A549 (cell line): ENCODE measurements around the gene COA8. TPM values are rescaled to one million over a fixed set of nuclear protein-coding genes. Genes with fewer than 3 reads are reported as not detected.

Source experiments
- ATAC-seq, 2 experiments: fragments of 200-7000 bp in 1 of 2; fragments of >200 bp in 1 of 2; cut with Nextera tagmentation in 1 of 2; cut with Tn5 transposase in 1 of 2; 3 replicates each; pipeline versions ENCODE4 v1.8.0 to v1.9.1; 2018 to 2020; ENCODE audit warnings: mild to moderate bottlenecking in 1 of 2, moderate library complexity in 1 of 2
- CTCF ChIA-PET: fragments of 300-600 bp; sonication (Branson Sonifier 250); formaldehyde crosslinking; extraction: SDS; loops from one replicate; lab custom pipeline; 2021; ENCODE audit warnings: antibody characterized with exemption, inconsistent platforms; lab: Yijun Ruan, JAX
- POLR2A ChIA-PET: fragments of 350-600 bp; formaldehyde crosslinking; extraction: SDS; loops from one replicate; lab custom pipeline; 2021; ENCODE audit warnings: antibody characterized with exemption, inconsistent platforms; lab: Yijun Ruan, JAX
- DNase-seq, 2 experiments: peaks; one replicate each; pipeline versions ENCODE4 v3.0.0 to v3.0.0-alpha.2; 2011 to 2016; ENCODE audit warnings: low read depth in 1 of 2, low spot score in 1 of 2
- FAIRE-seq: peaks from 2 replicates; lab custom pipeline; 2011; peaks lifted over from hg19 to GRCh38; lab: Jason Lieb, UNC
- H3K27ac ChIP-seq, 2 experiments: fragments of >200 bp; sonication (Bioruptor Twin); formaldehyde crosslinking; 3 replicates each; pipeline ENCODE4 v1.5.1; 2016 to 2017
- H3K4me1 ChIP-seq: fragments of >200 bp; sonication (Bioruptor Twin); formaldehyde crosslinking; 3 replicates; pipeline ENCODE4 v1.6.1; 2016
- H3K4me2 ChIP-seq: fragments of >200 bp; sonication (Bioruptor Twin); formaldehyde crosslinking; 3 replicates; pipeline ENCODE4 v1.6.1; 2016
- H3K4me3 ChIP-seq: fragments of >200 bp; sonication (Bioruptor Twin); formaldehyde crosslinking; 3 replicates; pipeline ENCODE4 v1.5.1; 2016
- H3K9me3 ChIP-seq: fragments of >200 bp; sonication (Bioruptor Twin); formaldehyde crosslinking; 3 replicates; pipeline ENCODE4 v1.6.1; 2016
- BCL3 ChIP-seq: fragments of >200 bp; sonication (Bioruptor Twin); formaldehyde crosslinking; IDR thresholded peaks from 3 replicates; pipeline ENCODE4 v1.6.1; 2016
- CHD4 ChIP-seq: fragments of 200-600 bp; sonication (generic); IDR thresholded peaks from 2 replicates; pipeline ENCODE4 v1.6.1; 2016; ENCODE audit warnings: antibody characterized with exemption, mild to moderate bottlenecking, borderline replicate concordance
- EHF ChIP-seq: fragments of 250-450 bp; sonication (Bioruptor Pico); IDR thresholded peaks from 2 replicates; pipeline ENCODE4 v1.5.0; 2020; ENCODE audit warnings: mild to moderate bottlenecking
- HES2 ChIP-seq: fragments of >200 bp; sonication (Bioruptor Twin); formaldehyde crosslinking; IDR thresholded peaks from 2 replicates; pipeline ENCODE4 v1.6.1; 2016
- HEYL ChIP-seq: fragments of 250-450 bp; sonication (Bioruptor Pico); IDR thresholded peaks from 2 replicates; pipeline ENCODE4 v1.8.0; 2021; ENCODE audit warnings: mild to moderate bottlenecking, moderate library complexity
- HMGXB4 ChIP-seq: fragments of 250-450 bp; sonication (Bioruptor Pico); IDR thresholded peaks from 2 replicates; pipeline ENCODE4 v1.5.0; 2021; ENCODE audit warnings: mild to moderate bottlenecking, moderate library complexity, borderline replicate concordance
- JUN ChIP-seq, 2 experiments: fragments of >200 bp; sonication (Bioruptor Twin); formaldehyde crosslinking; IDR thresholded peaks; 2 replicates in 1 of 2; 3 replicates in 1 of 2; pipeline ENCODE4 v1.6.1; 2016 to 2017
- KDM5A ChIP-seq: fragments of 200-600 bp; sonication (generic); IDR thresholded peaks from 2 replicates; pipeline ENCODE4 v1.6.1; 2016; ENCODE audit warnings: antibody characterized with exemption, mild to moderate bottlenecking
- MAFK ChIP-seq: fragments of 450-650 bp; IDR thresholded peaks from 2 replicates; pipeline ENCODE4 v1.6.1; 2014; ENCODE audit not compliant: partially characterized antibody
- MAX ChIP-seq: IDR thresholded peaks from 2 replicates; pipeline ENCODE4 v1.6.1; 2012
- MAZ ChIP-seq: fragments of 150-350 bp; IDR thresholded peaks from 2 replicates; pipeline ENCODE4 v1.6.1; 2014; ENCODE audit warnings: antibody characterized with exemption, low read depth, low read length, borderline replicate concordance
- MYC ChIP-seq: IDR thresholded peaks from 2 replicates; pipeline ENCODE4 v1.6.1; 2012; ENCODE audit warnings: mild to moderate bottlenecking, inconsistent platforms, low read length, improper control_type of control experiment, borderline replicate concordance
- NPAS2 ChIP-seq: fragments of 250-450 bp; sonication (Bioruptor Pico); IDR thresholded peaks from 2 replicates; pipeline ENCODE4 v1.8.0; 2022; ENCODE audit warnings: mild to moderate bottlenecking, moderate library complexity, borderline replicate concordance
- PBX3 ChIP-seq: IDR thresholded peaks from 2 replicates; pipeline ENCODE4 v1.6.1; 2012
- POLR2AphosphoS2 ChIP-seq: conservative IDR thresholded peaks from 2 replicates; pipeline ENCODE4 v1.6.1; 2012; ENCODE audit warnings: low read length, improper control_type of control experiment, inconsistent platforms
- REST ChIP-seq: fragments of 200-600 bp; sonication (generic); IDR thresholded peaks from 2 replicates; pipeline ENCODE4 v1.6.1; 2016; ENCODE audit warnings: antibody characterized with exemption, mild to moderate bottlenecking, moderate library complexity
- SMC3 ChIP-seq: fragments of >200 bp; sonication (Bioruptor Twin); formaldehyde crosslinking; IDR thresholded peaks from 3 replicates; pipeline ENCODE4 v1.6.1; 2018; ENCODE audit warnings: inconsistent platforms
- TFCP2L1 ChIP-seq: fragments of 250-450 bp; sonication (Bioruptor Pico); IDR thresholded peaks from 2 replicates; pipeline ENCODE4 v1.5.0; 2021; ENCODE audit warnings: mild to moderate bottlenecking
- USF2 ChIP-seq: fragments of 450-650 bp; IDR thresholded peaks from 2 replicates; pipeline ENCODE4 v1.6.1; 2014; ENCODE audit warnings: antibody characterized with exemption
- ZSCAN20 ChIP-seq: fragments of 250-450 bp; sonication (Bioruptor Pico); IDR thresholded peaks from 2 replicates; pipeline ENCODE4 v1.8.0; 2022; ENCODE audit warnings: mild to moderate bottlenecking, moderate library complexity
- WGBS: methylation state at CpG from one replicate; pipeline ENCODE4 v1.1.6; 2017; ENCODE audit errors: missing lambda C conversion rate; 5-methylcytosine and 5-hydroxymethylcytosine counted together
- polyA plus RNA-seq, 4 experiments: library from polyadenylated mRNA; depleted of rRNA in 3 of 4; stranded (reverse); fragments of >200 nt; fragmentation: RNase III in 1 of 4; extraction: RNeasy Plus Mini Kit Qiagen cat#74134 plus additional on column Dnase treatment in 1 of 4; gene quantifications; 2 replicates in 3 of 4; 3 replicates in 1 of 4; pipeline ENCODE4 v1.2.3, GENCODE V29; 2011 to 2017

Gene COA8
- polyA plus RNA-seq, 2 of the 4 experiments (the other 2 are of a cell fraction) = 29.8 to 34.9 TPM

- Histone ChIP-seq H3K4me2 (no peak overlapping the region), H3K27ac (no peak overlapping the region)
- DNase-seq = no peak
- TF ChIP-seq HMGXB4 (CRISPR knock-in tag) (no peak), TFCP2L1 (CRISPR knock-in tag) (no peak), KDM5A (no peak), EHF (CRISPR knock-in tag) (no peak), USF2 (no peak), JUN (IDR thresholded peaks at IDR 0.05) (no peak), MAX (no peak), MAFK (no peak), MAZ (no peak), ZSCAN20 (CRISPR knock-in tag) (no peak), CHD4 (no peak), HEYL (CRISPR knock-in tag) (no peak), BCL3 (no peak), NPAS2 (no peak), HES2 (no peak), POLR2AphosphoS2 (no peak), MYC (no peak), PBX3 (no peak), REST (no peak), SMC3 (no peak)
- TF ChIP-seq, all 56 proteins: peak for 0
- WGBS = 93% methylated on average over 11 of the region's 11 CpGs
- no peak overlapping the region for H3K4me3 ChIP-seq
- peaks cover 3% of the 10 kb centered on the region; the same call in 1 of the 3 replicates for H3K4me1 ChIP-seq
- ATAC-seq (no peak), FAIRE-seq (no peak)
- CTCF ChIA-PET = interaction anchor here (0.7 to 1.3 kb wide), 4 partner anchors 22 to 340 kb away, joined by 3 to 4 read pairs (median 3); no protein-coding TSS in a partner anchor
- POLR2A ChIA-PET = no interaction called here
- no peaks in the 10 kb centered on the region for H3K9me3 ChIP-seq
Measured at GRCh38 chr14:103569408-103569807, 6.6 kb downstream of the COA8 start.
